Spleen (tissue), 11 donors: ENCODE data around the gene SYNPR. TPM values are rescaled to one million over a fixed set of nuclear protein-coding genes. Genes with fewer than 3 reads are reported as not detected.
"Not testable (repeated sequence)": the region's sequence is repeated elsewhere in the genome, so short reads cannot be mapped to it uniquely, and the experiment has no call there.

ENCODE experiments used
- DNase-seq: peaks from one replicate; pipeline ENCODE4 v3.0.0-alpha.2; 2020
- H3K27ac ChIP-seq, 8 donors: fragments of 200-600 bp; sonication (generic) in 7 of 8; 1 replicate in 4 of 8; 2 replicates in 4 of 8; pipeline versions ENCODE4 v1.5.0 to v1.8.0; 2016 to 2021; ENCODE audit warnings: inconsistent platforms in 4 of 8, mild to moderate bottlenecking in 4 of 8, moderate library complexity in 1 of 8
- H3K27me3 ChIP-seq, 7 donors: fragments of 200-600 bp; sonication (generic) in 6 of 7; replicated peaks in 1 of 7; 1 replicate in 4 of 7; 2 replicates in 3 of 7; pipeline versions ENCODE4 v1.5.0 to v1.8.0; 2016 to 2021; ENCODE audit warnings: inconsistent platforms in 3 of 7, mild to moderate bottlenecking in 1 of 7
- H3K36me3 ChIP-seq, 6 donors: fragments of 200-600 bp; sonication (generic) in 5 of 6; 1 replicate in 4 of 6; 2 replicates in 2 of 6; pipeline versions ENCODE4 v1.5.0 to v1.8.0; 2016 to 2021; ENCODE audit warnings: inconsistent platforms in 2 of 6
- H3K4me1 ChIP-seq, 6 donors: fragments of 200-600 bp; sonication (generic) in 5 of 6; 1 replicate in 3 of 6; 2 replicates in 3 of 6; pipeline versions ENCODE4 v1.5.0 to v1.8.0; 2016 to 2021; ENCODE audit warnings: inconsistent platforms in 3 of 6
- H3K4me3 ChIP-seq, 8 donors: fragments of 200-600 bp; sonication (generic) in 7 of 8; 1 replicate in 4 of 8; 2 replicates in 4 of 8; pipeline versions ENCODE4 v1.5.0 to v1.8.0; 2016 to 2021; ENCODE audit warnings: inconsistent platforms in 4 of 8, mild to moderate bottlenecking in 4 of 8, moderate library complexity in 2 of 8
- H3K9me3 ChIP-seq, 8 donors: fragments of 200-600 bp; sonication (generic) in 7 of 8; 1 replicate in 4 of 8; 2 replicates in 4 of 8; pipeline versions ENCODE4 v1.5.0 to v1.8.0; 2016 to 2021; ENCODE audit warnings: inconsistent platforms in 4 of 8
- POLR2A ChIP-seq, 3 donors: fragments of 450-650 bp; IDR thresholded peaks; one replicate each; pipeline ENCODE4 v1.5.1; 2017; ENCODE audit warnings: antibody characterized with exemption in 3 of 3, mild to moderate bottlenecking in 1 of 3
- POLR2AphosphoS5 ChIP-seq, 3 donors: sonication (generic); formaldehyde crosslinking; IDR thresholded peaks; one replicate each; pipeline ENCODE4 v1.5.1; 2017; ENCODE audit warnings: antibody characterized with exemption in 3 of 3
- WGBS, 5 donors: extraction: QIAGEN DNeasy Blood & Tissue Kit in 3 of 5; methylation state at CpG; one replicate each; pipeline versions ENCODE4 v1.1.5 to v1.1.7; 2013 to 2018; 5-methylcytosine and 5-hydroxymethylcytosine counted together
- intact Hi-C: fragments of 100-400 bp; cut with DNase I; formaldehyde crosslinking; loops from one replicate; pipeline ENCODE4 v1.15.0; 2023; ENCODE audit warnings: low total_unique reads
- polyA plus RNA-seq, 3 donors: library from polyadenylated mRNA; stranded (reverse); fragments of 200-250 nt; gene quantifications; one replicate each; pipeline ENCODE4 v1.2.1, GENCODE V29; 2013
- total RNA-seq, 7 donors: library from RNA; depleted of rRNA in 3 of 7; stranded (reverse); fragments of >200 nt in 3 of 7; fragmentation: NEBNext Ultra II Directional in 4 of 7; extraction: Animal tissue kit (Norgen Biotek cat#: 25700) in 4 of 7; gene quantifications; one replicate each; pipeline versions ENCODE4 v1.1.0 to v1.2.1, GENCODE V29; 2016 to 2021
- TF ChIP-seq, protein P1 (sequence below), 11 experiments: fragments of 200-600 bp in 7 of 11; fragments of 450-650 bp in 4 of 11; sonication (generic) in 4 of 11; IDR thresholded peaks in 8 of 11; conservative IDR thresholded peaks in 3 of 11; 1 replicate in 7 of 11; 2 replicates in 4 of 11; pipeline versions ENCODE4 v1.4.0 to v1.8.0; 2016 to 2021; ENCODE audit warnings: antibody characterized with exemption in 11 of 11, inconsistent platforms in 4 of 11, mild to moderate bottlenecking in 1 of 11
- donor health status: healthy with polysubstance abuse.
- donor health status: DM: no; HTN: no; CAD: no; lungs with moderate emphysema.
- donor health status: DM: no; HTN: no; CAD: no.
- donor health status: Bipolar disorder and iron deficiency.
- donor health status: healthy.
- donor health status: DM: no; HTN: no; CAD: no.
- donor health status: DM: yes; HTN: yes; CAD: no.

Gene SYNPR
- total and polyA plus RNA-seq, 10 donors = not detected

- H3K9me3 ChIP-seq = no peaks in the 10 kb centered on the region
- H3K4me3 ChIP-seq = no peak overlapping the region
- H3K27ac ChIP-seq = no peak overlapping the region
- H3K27me3 ChIP-seq = no peaks in the 10 kb centered on the region
- TF ChIP-seq POLR2AphosphoS5 (IDR thresholded peaks at IDR 0.05) (no peak), POLR2A (IDR thresholded peaks at IDR 0.05) (no peak)
- TF ChIP-seq, protein P1, sequence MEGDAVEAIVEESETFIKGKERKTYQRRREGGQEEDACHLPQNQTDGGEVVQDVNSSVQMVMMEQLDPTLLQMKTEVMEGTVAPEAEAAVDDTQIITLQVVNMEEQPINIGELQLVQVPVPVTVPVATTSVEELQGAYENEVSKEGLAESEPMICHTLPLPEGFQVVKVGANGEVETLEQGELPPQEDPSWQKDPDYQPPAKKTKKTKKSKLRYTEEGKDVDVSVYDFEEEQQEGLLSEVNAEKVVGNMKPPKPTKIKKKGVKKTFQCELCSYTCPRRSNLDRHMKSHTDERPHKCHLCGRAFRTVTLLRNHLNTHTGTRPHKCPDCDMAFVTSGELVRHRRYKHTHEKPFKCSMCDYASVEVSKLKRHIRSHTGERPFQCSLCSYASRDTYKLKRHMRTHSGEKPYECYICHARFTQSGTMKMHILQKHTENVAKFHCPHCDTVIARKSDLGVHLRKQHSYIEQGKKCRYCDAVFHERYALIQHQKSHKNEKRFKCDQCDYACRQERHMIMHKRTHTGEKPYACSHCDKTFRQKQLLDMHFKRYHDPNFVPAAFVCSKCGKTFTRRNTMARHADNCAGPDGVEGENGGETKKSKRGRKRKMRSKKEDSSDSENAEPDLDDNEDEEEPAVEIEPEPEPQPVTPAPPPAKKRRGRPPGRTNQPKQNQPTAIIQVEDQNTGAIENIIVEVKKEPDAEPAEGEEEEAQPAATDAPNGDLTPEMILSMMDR (IDR thresholded peaks at IDR 0.05 in 8 of 11, conservative IDR thresholded peaks at IDR 0.05 in 3 of 11) = no peak
- H3K4me1 ChIP-seq = no peaks in the 10 kb centered on the region
- DNase-seq = no peak
- 43 to 66% (median 47%) methylated on average over 1 of the region's 1 CpG for WGBS, 5 donors
- intact Hi-C loops = no loop called here
- no peaks in the 10 kb centered on the region for H3K36me3 ChIP-seq
Measured at GRCh38 chr3:63245726-63246241, 32.3 kb upstream of the SYNPR start.

DNA sequence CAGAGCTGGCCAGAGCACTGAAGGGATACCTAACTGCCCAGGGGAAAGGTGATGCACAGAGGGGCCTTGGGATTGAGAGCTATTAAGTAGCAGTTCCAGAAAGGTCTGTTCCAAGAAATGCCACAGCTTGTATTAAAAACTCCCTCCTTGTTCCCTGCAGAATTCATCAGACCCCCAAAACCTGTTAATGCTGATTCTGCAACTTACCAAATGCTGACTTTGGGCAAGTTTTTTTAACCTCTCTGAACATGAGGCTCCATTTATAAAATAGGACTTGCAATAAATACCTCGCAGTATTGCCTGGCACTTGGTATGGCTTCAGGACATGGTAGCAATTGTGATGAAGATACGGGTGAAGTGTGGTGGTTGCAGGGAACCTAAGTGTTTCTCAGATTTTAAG is 30.1 kb upstream of the SYNPR start:
- intact Hi-C loops = no loop called here
- no peak for DNase-seq
- Histone ChIP-seq H3K9me3 (no peaks in the 10 kb centered on the region), H3K27ac (no peak overlapping the region), H3K4me1 (no peaks in the 10 kb centered on the region), H3K36me3 (no peaks in the 10 kb centered on the region), H3K4me3 (no peak overlapping the region), H3K27me3 (no peaks in the 10 kb centered on the region)
- 48 to 85% (median 63%) methylated on average over 2 of the region's 2 CpGs for WGBS, 5 donors
- TF ChIP-seq POLR2A (IDR thresholded peaks at IDR 0.05) = no peak
- TF ChIP-seq POLR2AphosphoS5 (IDR thresholded peaks at IDR 0.05) = no peak

DNA sequence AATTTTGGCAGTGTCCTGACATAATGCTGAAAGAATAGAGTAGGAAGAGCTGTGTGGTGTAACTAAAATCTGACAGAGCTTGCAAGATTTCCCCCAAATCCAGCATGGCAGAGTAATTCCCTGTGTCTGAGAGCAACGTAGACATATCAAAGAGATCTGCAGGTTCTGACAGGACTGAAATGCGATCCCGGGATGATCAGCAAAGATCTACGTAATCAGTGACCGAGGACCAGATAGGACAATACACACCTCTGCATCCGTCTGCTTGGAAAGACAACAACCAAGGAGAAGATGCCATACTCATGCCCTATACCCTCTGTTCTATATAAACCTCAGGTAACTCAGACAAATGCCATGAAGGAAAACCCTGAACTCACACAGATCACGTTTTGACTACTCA is 26.6 kb upstream of the SYNPR start:
- Histone ChIP-seq H3K27ac (no peak overlapping the region), H3K27me3 (no peaks in the 10 kb centered on the region), H3K4me1 (no peaks in the 10 kb centered on the region), H3K36me3 (no peaks in the 10 kb centered on the region), H3K9me3 (peaks cover 0 to 3% (median 0%) of the 10 kb centered on the region in 8 donors), H3K4me3 (no peak overlapping the region)
- WGBS, 5 donors = 64 to 70% (median 67%) methylated on average over 7 of the region's 7 CpGs
- TF ChIP-seq POLR2AphosphoS5 (IDR thresholded peaks at IDR 0.05) (no peak), POLR2A (IDR thresholded peaks at IDR 0.05) (no peak)
- TF ChIP-seq, protein P1 (IDR thresholded peaks at IDR 0.05 in 8 of 11, conservative IDR thresholded peaks at IDR 0.05 in 3 of 11) = no peak
- intact Hi-C loops = no loop called here
- no peak for DNase-seq

DNA sequence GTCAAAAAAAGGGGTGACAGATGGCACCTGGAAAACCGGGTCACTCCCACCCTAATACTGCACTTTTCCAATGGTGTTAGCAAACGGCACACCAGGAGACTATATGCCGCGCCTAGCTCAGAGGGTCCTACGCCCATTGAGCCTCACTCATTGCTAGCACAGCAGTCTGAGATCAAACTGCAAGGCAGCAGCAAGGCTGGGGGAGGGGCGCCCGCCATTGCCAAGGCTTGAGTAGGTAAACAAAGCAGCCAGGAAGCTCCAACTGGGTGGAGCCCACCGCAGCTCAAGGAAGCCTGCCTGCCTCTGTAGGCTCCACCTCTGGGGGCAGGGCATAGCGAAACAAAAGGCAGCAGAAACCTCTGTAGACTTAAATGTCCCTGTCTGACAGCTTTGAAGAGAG is 22.3 kb upstream of the SYNPR start:
- intact Hi-C loops, DNase-seq: not testable (repeated sequence)

GRCh38 chr3:63264716-63265115 is 13.4 kb upstream of the SYNPR start:
- H3K27me3 ChIP-seq = no peaks in the 10 kb centered on the region
- H3K9me3 ChIP-seq = peaks cover 0 to 6% (median 0%) of the 10 kb centered on the region in 8 donors
- H3K4me1 ChIP-seq = no peaks in the 10 kb centered on the region
- WGBS, 5 donors = 60 to 74% (median 67%) methylated on average over 12 of the region's 12 CpGs
- H3K27ac ChIP-seq = no peak overlapping the region
- H3K36me3 ChIP-seq = no peaks in the 10 kb centered on the region
- intact Hi-C loops = no loop called here
- no peak overlapping the region for H3K4me3 ChIP-seq
- DNase-seq = no peak
- no peak for TF ChIP-seq POLR2A (IDR thresholded peaks at IDR 0.05)
- TF ChIP-seq, protein P1 (IDR thresholded peaks at IDR 0.05 in 8 of 11, conservative IDR thresholded peaks at IDR 0.05 in 3 of 11) = no peak
- no peak for TF ChIP-seq POLR2AphosphoS5 (IDR thresholded peaks at IDR 0.05)

More for the DNA sequence above, 22.3 kb upstream of the SYNPR start:
- not testable (repeated sequence) for H3K27ac ChIP-seq, H3K36me3 ChIP-seq, H3K27me3 ChIP-seq, H3K4me3 ChIP-seq, H3K4me1 ChIP-seq, H3K9me3 ChIP-seq
- 73 to 94% (median 83%) methylated on average over 6 to 9 of the region's 9 CpGs for WGBS, 5 donors
